Panc1 (cell line): ENCODE measurements around the gene CS. TPM values are rescaled to one million over a fixed set of nuclear protein-coding genes. Genes with fewer than 3 reads are reported as not detected.
A peak's percentile ranks its signal among the peaks of the same experiment; 100 is the strongest.

Source experiments
- ATAC-seq: fragments of 200-7000 bp; cut with Tn5 transposase; 2 replicates; pipeline ENCODE4 v1.9.1; 2020; ENCODE audit warnings: mild to moderate bottlenecking, moderate library complexity
- BruUV-seq: library from RNA; stranded (reverse); fragments of 400-500 nt; replicated peaks from 2 replicates; lab custom pipeline; 2021; lab: Mats Ljungman, UMichigan
- CTCF ChIA-PET: fragments of 300-600 bp; sonication (Branson Sonifier 250); formaldehyde crosslinking; loops from one replicate; lab custom pipeline; 2022; ENCODE audit warnings: antibody characterized with exemption; lab: Charles Lee
- POLR2A ChIA-PET: fragments of 300-600 bp; sonication (Branson Sonifier 250); formaldehyde crosslinking; loops from one replicate; lab custom pipeline; 2022; ENCODE audit warnings: antibody characterized with exemption; lab: Charles Lee
- DNase-seq: peaks from one replicate; pipeline ENCODE4 v3.0.0-alpha.2; 2010; ENCODE audit warnings: low read depth, low spot score
- H3K27ac ChIP-seq: 2 replicates; pipeline ENCODE4 v1.5.1; 2011; ENCODE audit warnings: mild to moderate bottlenecking, low read length, inconsistent platforms
- H3K27me3 ChIP-seq: fragments of 200-500 bp; sonication (Bioruptor generic); 2 replicates; pipeline ENCODE4 v1.6.0; 2014; ENCODE audit warnings: low read length, inconsistent platforms; ENCODE audit not compliant: control insufficient read depth, insufficient read depth
- H3K36me3 ChIP-seq: fragments of 200-500 bp; sonication (Bioruptor generic); 2 replicates; pipeline ENCODE4 v1.5.1; 2014; ENCODE audit warnings: inconsistent platforms, mild to moderate bottlenecking, low read length, moderate library complexity; ENCODE audit not compliant: control insufficient read depth, insufficient read depth
- H3K4me1 ChIP-seq: 2 replicates; pipeline ENCODE4 v1.5.1; 2011; ENCODE audit warnings: inconsistent platforms, mild to moderate bottlenecking, low read length, moderate library complexity; ENCODE audit not compliant: control insufficient read depth, insufficient read depth
- H3K4me3 ChIP-seq, 2 experiments: 2 replicates each; pipeline ENCODE4 v1.5.1; 2011 to 2012; ENCODE audit warnings: low read depth in 2 of 2, low read length in 2 of 2, mild to moderate bottlenecking in 2 of 2, inconsistent platforms in 1 of 2, moderate library complexity in 1 of 2
- H3K9me3 ChIP-seq: fragments of 200-500 bp; sonication (Bioruptor generic); 2 replicates; pipeline ENCODE4 v1.5.1; 2014; ENCODE audit warnings: low read depth, mild to moderate bottlenecking, inconsistent platforms, low read length, moderate library complexity; ENCODE audit not compliant: control insufficient read depth, insufficient read depth
- CTCF ChIP-seq: fragments of 450-650 bp; IDR thresholded peaks from 2 replicates; pipeline ENCODE4 v1.5.1; 2017; ENCODE audit warnings: mild to moderate bottlenecking
- POLR2AphosphoS5 ChIP-seq: IDR thresholded peaks from 2 replicates; pipeline ENCODE4 v1.6.1; 2012; ENCODE audit warnings: mild to moderate bottlenecking, low read depth, low read length, moderate library complexity
- REST ChIP-seq, 2 experiments: IDR thresholded peaks; 2 replicates each; pipeline ENCODE4 v1.6.1; 2011 to 2012; ENCODE audit warnings: low read depth in 2 of 2, control low read depth in 1 of 2, low read length in 1 of 2, mild to moderate bottlenecking in 1 of 2, moderate library complexity in 1 of 2; ENCODE audit not compliant: insufficient read depth in 1 of 2
- SIN3A ChIP-seq: IDR thresholded peaks from 2 replicates; pipeline ENCODE4 v1.6.1; 2012; ENCODE audit warnings: low read depth, mild to moderate bottlenecking, low read length, moderate library complexity, borderline replicate concordance; ENCODE audit not compliant: insufficient read depth
- TCF7L2 ChIP-seq: IDR thresholded peaks from 2 replicates; pipeline ENCODE4 v1.6.1; 2011; ENCODE audit warnings: mild to moderate bottlenecking, low read depth, low read length, inconsistent platforms
- in situ Hi-C: cut with HindIII; loops from 2 replicates; pipeline ENCODE4 v1.10.0; 2016; ENCODE audit warnings: low sequenced_read_pairs, low pct_unique_long_range_greater_than_20kb
- intact Hi-C: fragments of 100-400 bp; cut with micrococcal nuclease; formaldehyde crosslinking; loops from one replicate; pipeline ENCODE4 v1.10.0; 2022; ENCODE audit not compliant: unreplicated experiment
- total RNA-seq: library from RNA; stranded (reverse); gene quantifications from one replicate; pipeline ENCODE4 v1.2.1, GENCODE V29; 2021; ENCODE audit not compliant: unreplicated experiment

CS gene
- total RNA-seq, 1 experiment from 2014 or later: 240 TPM

DNA sequence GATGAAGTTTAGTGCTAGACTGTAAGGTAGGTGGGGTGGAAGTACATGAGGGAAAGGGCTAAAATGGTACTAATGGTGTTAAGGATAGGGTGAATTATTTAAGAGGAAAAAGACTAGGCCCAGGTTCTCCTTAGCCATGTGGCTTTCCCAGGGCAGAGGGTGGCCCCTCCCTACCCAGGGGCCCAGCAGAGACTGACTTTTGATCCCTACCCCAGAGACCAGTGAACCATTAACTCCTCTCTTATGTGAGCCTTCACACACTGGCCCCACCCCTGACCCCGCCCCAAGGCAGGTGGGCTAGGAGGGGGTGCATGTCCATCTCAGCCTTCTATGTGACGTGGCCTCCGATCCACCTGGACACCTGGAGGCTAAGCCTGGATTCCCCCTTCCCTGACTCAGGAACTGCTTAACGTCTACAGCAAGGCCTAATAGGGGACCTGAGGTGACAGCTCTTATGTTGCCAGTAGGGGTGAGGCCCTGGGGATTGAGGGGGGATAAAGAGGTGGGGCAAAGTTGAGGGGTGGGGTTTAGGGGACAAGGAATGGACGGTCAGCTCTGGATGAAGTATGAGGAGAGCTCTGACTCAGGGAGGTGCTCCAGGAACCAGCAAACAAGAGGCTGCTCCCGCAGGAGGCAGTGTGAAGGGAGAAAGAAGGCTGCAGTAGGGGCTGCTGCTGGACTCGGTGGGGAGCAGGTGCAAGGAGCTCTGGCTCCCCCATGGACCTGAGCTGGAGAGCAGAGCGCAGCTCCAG is 69.5 kb downstream of the CS start:
- intact Hi-C loops (no loop called here), in situ Hi-C loops (no loop called here)
- Histone ChIP-seq H3K36me3 (no peaks in the 10 kb centered on the region), H3K27ac (no peak overlapping the region), H3K27me3 (no peaks in the 10 kb centered on the region), H3K4me3 (no peak overlapping the region), H3K4me1 (no peaks in the 10 kb centered on the region), H3K9me3 (no peaks in the 10 kb centered on the region)
- POLR2A ChIA-PET: interaction anchor here (0.6 kb wide), 1 partner anchor 103 kb away, joined by 6 read pairs; no protein-coding TSS in a partner anchor
- peak; percentile 33 for ATAC-seq
- DNase-seq: no peak
- TF ChIP-seq CTCF (no peak), REST (IDR thresholded peaks at IDR 0.05; ENCODE audit: insufficient read depth in 1 of 2, low read depth in 2 of 2, low read length in 1 of 2) (no peak), POLR2AphosphoS5 (no peak), TCF7L2 (no peak), SIN3A (no peak)
- BruUV-seq: no TSS peak
- CTCF ChIA-PET: interaction anchor here (0.5 kb wide), 1 partner anchor 48 kb away, joined by 3 read pairs; no protein-coding TSS in a partner anchor

GRCh38 chr12:56229916-56230431 is 70.2 kb downstream of the CS start, which contains the start of gene SLC39A5:
SLC39A5 (plus strand) TSS chr12:56230051; CDS start chr12:56231275, 1,224 bp downstream.
- no peaks in the 10 kb centered on the region for H3K36me3 ChIP-seq
- H3K27me3 ChIP-seq: no peaks in the 10 kb centered on the region
- in situ Hi-C loops (no loop called here), intact Hi-C loops (no loop called here)
- ChIA-PET CTCF (interaction anchor here (0.6 kb wide), 1 partner anchor 21 kb away, joined by 8 read pairs; no protein-coding TSS in a partner anchor), POLR2A (interaction anchor here (0.6 kb wide), 1 partner anchor 103 kb away, joined by 6 read pairs; no protein-coding TSS in a partner anchor)
- no TSS peak for BruUV-seq
- DNase-seq (no peak), ATAC-seq (no peak)
- H3K4me3 ChIP-seq: no peak within 1 kb of the TSS
- no peaks in the 10 kb centered on the region for H3K9me3 ChIP-seq
- peaks cover 5% of the 10 kb centered on the region for H3K4me1 ChIP-seq
- no peak within 1 kb of the TSS for H3K27ac ChIP-seq
- TF ChIP-seq CTCF (no peak), SIN3A (no peak), POLR2AphosphoS5 (no peak), REST (IDR thresholded peaks at IDR 0.05; ENCODE audit: insufficient read depth in 1 of 2, low read depth in 2 of 2, low read length in 1 of 2) (no peak)
